Measurements from ENCODE around the gene NHLRC4. TPM values are rescaled to one million over a fixed set of nuclear protein-coding genes. Genes with fewer than 3 reads are reported as not detected.

NHLRC4 gene
- total RNA-seq, 4 donors from 2014 or later, result 0.47 to 2.9 (median 0.87) TPM

DNA sequence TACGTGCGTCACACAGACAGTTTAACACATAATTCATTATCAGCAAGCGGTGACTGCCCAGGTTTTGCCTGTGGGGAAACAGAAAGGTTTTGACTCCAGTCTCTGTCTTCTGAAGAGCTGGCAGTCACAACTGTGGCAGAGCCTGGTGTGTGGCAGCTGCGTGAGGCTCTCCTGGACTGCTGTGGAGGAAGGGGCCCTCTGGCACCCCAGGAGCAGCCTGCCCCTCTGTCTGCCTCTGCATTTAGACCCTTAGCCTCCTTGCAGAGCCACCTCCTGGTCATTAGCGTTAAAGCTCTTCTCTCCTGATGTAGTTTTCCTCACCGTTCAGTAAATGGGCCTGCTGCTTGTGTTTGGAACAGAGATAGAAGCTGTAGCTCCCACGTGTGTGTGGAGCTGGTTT lies 34.0 kb downstream of the NHLRC4 start:
- Histone ChIP-seq H3K27ac (no peak overlapping the region), H3K36me3 (peaks cover 0 to 39% of the 10 kb centered on the region in 2 donors), H3K4me3 (no peak overlapping the region), H3K4me1 (peaks cover 0 to 4% (median 0%) of the 10 kb centered on the region in 3 donors), H3K9me3 (no peaks in the 10 kb centered on the region), H3K27me3 (no peaks in the 10 kb centered on the region)
- TF ChIP-seq, protein P1, sequence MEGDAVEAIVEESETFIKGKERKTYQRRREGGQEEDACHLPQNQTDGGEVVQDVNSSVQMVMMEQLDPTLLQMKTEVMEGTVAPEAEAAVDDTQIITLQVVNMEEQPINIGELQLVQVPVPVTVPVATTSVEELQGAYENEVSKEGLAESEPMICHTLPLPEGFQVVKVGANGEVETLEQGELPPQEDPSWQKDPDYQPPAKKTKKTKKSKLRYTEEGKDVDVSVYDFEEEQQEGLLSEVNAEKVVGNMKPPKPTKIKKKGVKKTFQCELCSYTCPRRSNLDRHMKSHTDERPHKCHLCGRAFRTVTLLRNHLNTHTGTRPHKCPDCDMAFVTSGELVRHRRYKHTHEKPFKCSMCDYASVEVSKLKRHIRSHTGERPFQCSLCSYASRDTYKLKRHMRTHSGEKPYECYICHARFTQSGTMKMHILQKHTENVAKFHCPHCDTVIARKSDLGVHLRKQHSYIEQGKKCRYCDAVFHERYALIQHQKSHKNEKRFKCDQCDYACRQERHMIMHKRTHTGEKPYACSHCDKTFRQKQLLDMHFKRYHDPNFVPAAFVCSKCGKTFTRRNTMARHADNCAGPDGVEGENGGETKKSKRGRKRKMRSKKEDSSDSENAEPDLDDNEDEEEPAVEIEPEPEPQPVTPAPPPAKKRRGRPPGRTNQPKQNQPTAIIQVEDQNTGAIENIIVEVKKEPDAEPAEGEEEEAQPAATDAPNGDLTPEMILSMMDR (IDR thresholded peaks at IDR 0.05), result no peak
- 49 to 71% methylated on average over 3 to 7 of the region's 7 CpGs for WGBS, 2 donors (ENCODE audit: low coverage in 1 of 2)
- no peak for ATAC-seq

DNA sequence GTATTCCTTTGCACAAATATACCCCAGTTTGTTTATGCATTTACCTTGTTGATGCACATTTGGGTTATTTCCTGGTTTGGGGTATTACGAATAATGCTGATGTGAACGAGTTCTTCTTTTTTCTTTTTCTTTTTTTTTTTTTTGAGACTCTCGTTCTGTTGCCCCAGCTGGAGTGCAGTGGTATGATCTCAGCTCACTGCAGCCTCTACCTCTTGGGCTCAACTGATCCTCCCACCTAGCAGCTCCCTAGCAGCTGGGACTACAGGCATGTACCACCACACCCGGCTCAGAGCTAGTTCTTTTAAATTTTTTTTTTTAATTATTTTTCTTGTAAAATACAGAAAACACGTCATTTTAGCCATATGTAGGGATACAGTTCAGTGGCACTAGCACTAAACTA lies 37.1 kb downstream of the NHLRC4 start:
- Histone ChIP-seq H3K9me3 (no peaks in the 10 kb centered on the region), H3K4me3 (no peak overlapping the region), H3K27ac (no peak overlapping the region), H3K4me1 (peaks cover 0 to 4% (median 0%) of the 10 kb centered on the region in 3 donors), H3K36me3 (peaks cover 0 to 26% of the 10 kb centered on the region in 2 donors), H3K27me3 (no peaks in the 10 kb centered on the region)
- TF ChIP-seq POLR2A (IDR thresholded peaks at IDR 0.05) (no peak), POLR2AphosphoS5 (IDR thresholded peaks at IDR 0.05) (no peak), EP300 (IDR thresholded peaks at IDR 0.05) (no peak)
- TF ChIP-seq, protein P1 (IDR thresholded peaks at IDR 0.05), result no peak
- 86 to 89% methylated on average over 4 of the region's 5 CpGs for WGBS, 2 donors (ENCODE audit: low coverage in 1 of 2)
- no peak for ATAC-seq

DNA sequence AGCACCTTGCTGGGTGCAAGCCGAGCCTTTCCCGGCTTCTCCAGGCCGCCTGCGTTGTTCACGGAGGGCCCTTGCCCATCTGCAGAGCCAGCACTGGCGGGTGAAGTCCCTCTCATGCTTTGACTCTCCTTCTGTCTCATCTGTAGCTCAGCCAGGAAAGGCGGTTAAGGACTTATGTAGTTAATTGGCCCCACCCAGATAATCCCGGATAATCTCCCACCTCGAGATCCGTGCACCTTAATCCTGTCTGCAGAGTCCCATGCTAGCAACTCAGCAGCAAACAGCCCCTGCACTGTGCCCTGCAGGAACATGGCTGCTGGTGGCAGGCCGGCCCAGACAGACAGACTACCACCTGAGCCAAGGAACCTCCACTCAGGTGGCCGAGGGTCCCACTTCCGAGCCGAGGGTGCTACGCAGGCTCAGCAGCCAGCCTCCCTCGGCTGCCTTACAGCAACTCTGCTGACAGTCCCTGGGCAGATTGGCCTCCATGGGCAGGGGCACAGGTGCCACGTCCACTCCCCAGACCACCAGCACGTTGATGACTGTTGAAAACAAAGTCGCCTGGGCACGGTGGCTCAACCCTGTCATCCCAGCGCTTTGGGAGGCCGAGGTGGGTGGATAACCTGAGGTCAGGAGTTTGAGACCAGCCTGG lies 40.0 kb downstream of the NHLRC4 start:
- TF ChIP-seq EP300 (IDR thresholded peaks at IDR 0.05), result no peak
- TF ChIP-seq, protein P1 (IDR thresholded peaks at IDR 0.05), result no peak
- Histone ChIP-seq H3K4me1 (peaks cover 0 to 10% (median 2%) of the 10 kb centered on the region in 3 donors), H3K27ac (no peak overlapping the region), H3K27me3 (no peaks in the 10 kb centered on the region), H3K9me3 (no peaks in the 10 kb centered on the region), H3K36me3 (peaks cover 0 to 5% of the 10 kb centered on the region in 2 donors), H3K4me3 (no peak overlapping the region)
- no peak for ATAC-seq
- WGBS, 2 donors (ENCODE audit: low coverage in 1 of 2), result 94 to 100% methylated on average over 3 to 7 of the region's 22 CpGs

DNA sequence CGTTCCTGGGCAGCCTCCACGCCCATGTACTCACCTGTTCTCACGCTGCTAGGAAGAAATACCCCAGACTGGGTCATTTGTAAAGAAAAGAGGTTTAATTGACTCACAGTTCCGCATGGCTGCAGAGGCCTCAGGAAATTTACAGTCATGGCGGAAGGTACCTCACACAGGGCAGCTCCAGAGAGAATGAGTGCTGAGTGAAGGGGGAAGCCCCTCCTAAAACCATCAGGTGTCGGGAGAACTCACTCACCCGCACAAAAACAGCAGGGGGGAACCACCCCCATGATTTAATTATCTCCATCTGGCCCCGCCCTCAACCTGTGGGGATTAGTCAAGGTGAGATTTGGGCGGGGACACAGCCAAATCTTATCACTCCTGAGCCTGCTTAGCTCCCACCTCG lies 41.2 kb downstream of the NHLRC4 start:
- no peaks in the 10 kb centered on the region for H3K9me3 ChIP-seq
- TF ChIP-seq, protein P1 (IDR thresholded peaks at IDR 0.05), result no peak
- TF ChIP-seq EP300 (IDR thresholded peaks at IDR 0.05) (no peak), POLR2AphosphoS5 (IDR thresholded peaks at IDR 0.05) (no peak), POLR2A (IDR thresholded peaks at IDR 0.05) (no peak)
- H3K27ac ChIP-seq, result no peak overlapping the region
- no peaks in the 10 kb centered on the region for H3K27me3 ChIP-seq
- 62 to 73% methylated on average over 2 to 5 of the region's 10 CpGs for WGBS, 2 donors (ENCODE audit: low coverage in 1 of 2)
- ATAC-seq, result no peak
- H3K36me3 ChIP-seq, result peaks cover 0 to 5% of the 10 kb centered on the region in 2 donors
- no peak overlapping the region for H3K4me3 ChIP-seq
- H3K4me1 ChIP-seq, result peaks cover 0 to 10% (median 2%) of the 10 kb centered on the region in 3 donors

DNA sequence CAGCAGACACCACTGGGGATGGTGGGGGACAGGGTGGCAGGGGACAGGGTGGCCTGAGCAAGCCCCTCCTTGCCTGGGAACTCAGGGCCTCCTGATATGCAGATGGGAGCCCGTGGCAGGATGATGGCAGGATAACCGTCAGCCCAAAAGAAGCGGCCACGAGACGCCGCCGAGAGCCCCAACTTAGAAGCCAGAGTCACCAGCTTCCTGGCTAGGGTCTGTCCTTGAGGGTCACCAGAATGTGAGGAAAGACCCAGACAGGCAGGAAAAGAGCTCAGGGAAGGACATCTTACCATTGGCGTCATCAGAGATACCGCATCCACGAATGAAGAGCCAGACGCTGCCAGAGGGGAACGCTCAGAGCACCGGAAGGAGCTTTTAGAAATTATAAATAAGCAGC lies 42.5 kb downstream of the NHLRC4 start:
- Histone ChIP-seq H3K27me3 (no peaks in the 10 kb centered on the region), H3K36me3 (peaks cover 0 to 12% of the 10 kb centered on the region in 2 donors), H3K4me1 (peaks cover 0 to 10% (median 2%) of the 10 kb centered on the region in 3 donors), H3K4me3 (no peak overlapping the region), H3K9me3 (no peaks in the 10 kb centered on the region), H3K27ac (no peak overlapping the region)
- ATAC-seq, result no peak
- TF ChIP-seq, protein P1 (IDR thresholded peaks at IDR 0.05), result no peak
- TF ChIP-seq POLR2AphosphoS5 (IDR thresholded peaks at IDR 0.05) (no peak), POLR2A (IDR thresholded peaks at IDR 0.05) (no peak), EP300 (IDR thresholded peaks at IDR 0.05) (no peak)
- 96 to 100% methylated on average over 1 to 4 of the region's 13 CpGs for whole genome bisulfite sequencing, 2 donors (ENCODE audit: low coverage in 1 of 2)
